Vagina (tissue), 2 donors: Measurements from ENCODE around the gene RAB11FIP3. TPM values are rescaled to one million over a fixed set of nuclear protein-coding genes. Genes with fewer than 3 reads are reported as not detected.

Experiments
- DNase-seq, 2 donors: peaks; one replicate each; pipeline ENCODE4 v3.0.0-alpha.2; 2017; ENCODE audit errors: extremely low spot score in 2 of 2
- H3K27ac ChIP-seq: fragments of 200-600 bp; sonication (generic); one replicate; pipeline ENCODE4 v1.5.1; 2019
- H3K27me3 ChIP-seq: fragments of 200-600 bp; sonication (generic); one replicate; pipeline ENCODE4 v1.5.1; 2019
- H3K36me3 ChIP-seq, 2 donors: fragments of 200-600 bp; sonication (generic); one replicate each; pipeline ENCODE4 v1.5.1; 2017 to 2019
- H3K4me1 ChIP-seq: fragments of 200-600 bp; sonication (generic); one replicate; pipeline ENCODE4 v1.5.1; 2019
- H3K4me3 ChIP-seq, 2 donors: fragments of 200-600 bp; sonication (generic); 1 replicate in 1 of 2; 2 replicates in 1 of 2; pipeline ENCODE4 v1.5.1; 2016 to 2019
- H3K9me3 ChIP-seq: fragments of 200-600 bp; sonication (generic); one replicate; pipeline ENCODE4 v1.5.1; 2019
- POLR2A ChIP-seq, 2 donors: fragments of 450-650 bp; IDR thresholded peaks; one replicate each; pipeline ENCODE4 v1.6.1; 2017; ENCODE audit warnings: antibody characterized with exemption in 2 of 2, mild to moderate bottlenecking in 2 of 2, moderate library complexity in 2 of 2
- POLR2AphosphoS5 ChIP-seq, 2 donors: sonication (generic); formaldehyde crosslinking; IDR thresholded peaks; one replicate each; pipeline ENCODE4 v1.9.0; 2017; ENCODE audit warnings: antibody characterized with exemption in 2 of 2, mild to moderate bottlenecking in 2 of 2, low read depth in 1 of 2; ENCODE audit not compliant: insufficient read depth in 1 of 2
- intact Hi-C: fragments of 100-400 bp; cut with DNase I; formaldehyde crosslinking; loops from one replicate; pipeline ENCODE4 v1.15.1; 2023
- total RNA-seq: library from RNA; depleted of rRNA; stranded (reverse); fragments of >200 nt; gene quantifications from one replicate; pipeline ENCODE4 v1.2.3, GENCODE V29; 2016
- TF ChIP-seq, protein P1 (sequence below), 3 experiments: fragments of 450-650 bp in 2 of 3; fragments of 200-600 bp in 1 of 3; sonication (generic) in 1 of 3; IDR thresholded peaks; one replicate each; pipeline ENCODE4 v1.5.1; 2017 to 2019; ENCODE audit warnings: antibody characterized with exemption in 3 of 3, mild to moderate bottlenecking in 2 of 3, moderate library complexity in 2 of 3

The RAB11FIP3 gene
- total RNA-seq, 1 donor from 2014 or later: 36.6 TPM

GRCh38 chr16:496097-496886, 70.8 kb downstream of the RAB11FIP3 start:
- Histone ChIP-seq H3K27ac (no peak overlapping the region), H3K36me3 (peaks cover 0 to under 1% of the 10 kb centered on the region in 2 donors), H3K4me1 (no peaks in the 10 kb centered on the region), H3K9me3 (no peaks in the 10 kb centered on the region), H3K27me3 (no peaks in the 10 kb centered on the region), H3K4me3 (no peak overlapping the region)
- TF ChIP-seq, protein P1, sequence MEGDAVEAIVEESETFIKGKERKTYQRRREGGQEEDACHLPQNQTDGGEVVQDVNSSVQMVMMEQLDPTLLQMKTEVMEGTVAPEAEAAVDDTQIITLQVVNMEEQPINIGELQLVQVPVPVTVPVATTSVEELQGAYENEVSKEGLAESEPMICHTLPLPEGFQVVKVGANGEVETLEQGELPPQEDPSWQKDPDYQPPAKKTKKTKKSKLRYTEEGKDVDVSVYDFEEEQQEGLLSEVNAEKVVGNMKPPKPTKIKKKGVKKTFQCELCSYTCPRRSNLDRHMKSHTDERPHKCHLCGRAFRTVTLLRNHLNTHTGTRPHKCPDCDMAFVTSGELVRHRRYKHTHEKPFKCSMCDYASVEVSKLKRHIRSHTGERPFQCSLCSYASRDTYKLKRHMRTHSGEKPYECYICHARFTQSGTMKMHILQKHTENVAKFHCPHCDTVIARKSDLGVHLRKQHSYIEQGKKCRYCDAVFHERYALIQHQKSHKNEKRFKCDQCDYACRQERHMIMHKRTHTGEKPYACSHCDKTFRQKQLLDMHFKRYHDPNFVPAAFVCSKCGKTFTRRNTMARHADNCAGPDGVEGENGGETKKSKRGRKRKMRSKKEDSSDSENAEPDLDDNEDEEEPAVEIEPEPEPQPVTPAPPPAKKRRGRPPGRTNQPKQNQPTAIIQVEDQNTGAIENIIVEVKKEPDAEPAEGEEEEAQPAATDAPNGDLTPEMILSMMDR (IDR thresholded peaks at IDR 0.05): no peak
- TF ChIP-seq POLR2A (IDR thresholded peaks at IDR 0.05): no peak
- TF ChIP-seq POLR2AphosphoS5 (IDR thresholded peaks at IDR 0.05; ENCODE audit: insufficient read depth in 1 of 2, low read depth in 1 of 2): no peak
- DNase-seq: no peak
- intact Hi-C loops: no loop called here

DNA sequence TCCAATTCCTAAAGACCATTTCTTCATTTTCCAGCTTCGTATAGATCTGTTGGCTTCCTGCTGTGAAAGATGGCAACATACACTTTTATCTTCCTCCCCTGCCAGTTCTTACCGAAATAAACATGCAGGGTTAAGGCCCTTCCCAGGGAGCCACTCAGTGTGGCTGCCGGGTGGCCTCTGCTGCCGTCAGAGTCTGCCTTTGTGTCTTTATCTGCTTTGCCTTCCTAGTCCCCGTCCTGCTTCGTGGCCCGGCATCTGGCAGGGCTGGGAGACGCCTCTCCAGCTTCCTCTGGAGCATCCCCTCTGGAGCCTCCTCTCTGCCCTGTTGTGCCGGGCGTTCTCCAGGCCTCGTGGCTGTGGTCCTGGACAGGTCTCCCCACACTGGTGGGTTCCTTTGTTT, 71.8 kb downstream of the RAB11FIP3 start:
- H3K36me3 ChIP-seq: no peaks in the 10 kb centered on the region
- no peaks in the 10 kb centered on the region for H3K4me1 ChIP-seq
- H3K27me3 ChIP-seq: no peaks in the 10 kb centered on the region
- H3K9me3 ChIP-seq: no peaks in the 10 kb centered on the region
- intact Hi-C loops: no loop called here
- H3K27ac ChIP-seq: no peak overlapping the region
- TF ChIP-seq POLR2AphosphoS5 (IDR thresholded peaks at IDR 0.05; ENCODE audit: insufficient read depth in 1 of 2, low read depth in 1 of 2) (no peak), POLR2A (IDR thresholded peaks at IDR 0.05) (no peak)
- TF ChIP-seq, protein P1 (IDR thresholded peaks at IDR 0.05): no peak
- DNase-seq: no peak
- H3K4me3 ChIP-seq: no peak overlapping the region

GRCh38 chr16:499924-500323, 74.5 kb downstream of the RAB11FIP3 start:
- Histone ChIP-seq H3K9me3 (no peaks in the 10 kb centered on the region), H3K27ac (no peak overlapping the region), H3K27me3 (no peaks in the 10 kb centered on the region), H3K4me3 (no peak overlapping the region), H3K36me3 (no peaks in the 10 kb centered on the region), H3K4me1 (no peaks in the 10 kb centered on the region)
- no peak for DNase-seq
- TF ChIP-seq POLR2A (IDR thresholded peaks at IDR 0.05) (no peak), POLR2AphosphoS5 (IDR thresholded peaks at IDR 0.05; ENCODE audit: insufficient read depth in 1 of 2, low read depth in 1 of 2) (no peak)
- TF ChIP-seq, protein P1 (IDR thresholded peaks at IDR 0.05): no peak
- intact Hi-C loops: no loop called here

GRCh38 chr16:500709-501108, 75.3 kb downstream of the RAB11FIP3 start:
- intact Hi-C loops: no loop called here
- no peak for DNase-seq
- H3K9me3 ChIP-seq: no peaks in the 10 kb centered on the region
- no peak for TF ChIP-seq POLR2A (IDR thresholded peaks at IDR 0.05)
- TF ChIP-seq POLR2AphosphoS5 (IDR thresholded peaks at IDR 0.05; ENCODE audit: insufficient read depth in 1 of 2, low read depth in 1 of 2): no peak
- TF ChIP-seq, protein P1 (IDR thresholded peaks at IDR 0.05): no peak
- H3K4me3 ChIP-seq: no peak overlapping the region
- H3K27me3 ChIP-seq: no peaks in the 10 kb centered on the region
- H3K27ac ChIP-seq: no peak overlapping the region
- H3K36me3 ChIP-seq: no peaks in the 10 kb centered on the region
- no peaks in the 10 kb centered on the region for H3K4me1 ChIP-seq
